ENCODE data around the gene PREPL.

DNA sequence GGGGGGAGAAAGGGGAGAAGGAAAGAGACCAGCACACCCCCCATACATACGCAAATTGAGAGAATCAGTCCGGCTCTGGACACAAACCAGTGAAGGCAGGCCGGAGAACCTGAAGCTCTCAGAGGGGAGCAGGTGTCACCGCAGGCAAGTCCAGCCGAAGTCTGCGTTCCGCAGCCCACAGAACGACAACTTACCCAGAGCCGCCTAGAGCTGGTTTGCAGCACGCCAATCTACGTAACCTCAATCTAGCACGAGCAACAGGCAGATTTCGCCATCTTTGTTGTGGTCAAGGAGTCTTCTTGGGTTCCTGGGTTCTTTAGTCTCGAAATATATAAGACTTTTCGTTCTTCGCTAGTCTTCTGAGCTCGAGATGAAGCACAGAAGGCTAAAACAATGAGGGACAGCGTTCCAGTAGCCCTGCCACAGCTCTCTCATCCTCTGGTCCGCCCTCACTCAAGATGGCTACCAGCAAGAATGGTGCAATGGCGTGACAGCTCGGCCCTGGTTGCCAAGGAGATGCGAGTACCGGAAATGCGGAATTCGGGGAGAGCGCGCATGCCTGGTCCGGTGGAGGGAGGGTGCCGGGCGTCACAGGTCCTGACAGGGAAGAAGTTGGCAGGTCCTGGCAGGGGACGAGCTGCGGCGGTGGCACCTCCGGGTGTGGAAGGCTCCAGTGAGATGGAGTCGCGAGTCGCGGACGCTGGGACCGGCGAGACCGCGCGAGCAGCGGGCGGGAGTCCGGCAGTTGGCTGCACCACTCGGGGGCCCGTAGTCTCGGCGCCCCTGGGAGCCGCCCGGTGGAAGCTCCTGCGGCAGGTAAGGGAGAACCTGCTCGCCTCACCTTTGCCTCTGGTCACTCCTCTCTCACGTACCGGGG lies at the start of gene PREPL, which contains the start of gene CAMKMT:
- TF ChIP-seq, protein P1, sequence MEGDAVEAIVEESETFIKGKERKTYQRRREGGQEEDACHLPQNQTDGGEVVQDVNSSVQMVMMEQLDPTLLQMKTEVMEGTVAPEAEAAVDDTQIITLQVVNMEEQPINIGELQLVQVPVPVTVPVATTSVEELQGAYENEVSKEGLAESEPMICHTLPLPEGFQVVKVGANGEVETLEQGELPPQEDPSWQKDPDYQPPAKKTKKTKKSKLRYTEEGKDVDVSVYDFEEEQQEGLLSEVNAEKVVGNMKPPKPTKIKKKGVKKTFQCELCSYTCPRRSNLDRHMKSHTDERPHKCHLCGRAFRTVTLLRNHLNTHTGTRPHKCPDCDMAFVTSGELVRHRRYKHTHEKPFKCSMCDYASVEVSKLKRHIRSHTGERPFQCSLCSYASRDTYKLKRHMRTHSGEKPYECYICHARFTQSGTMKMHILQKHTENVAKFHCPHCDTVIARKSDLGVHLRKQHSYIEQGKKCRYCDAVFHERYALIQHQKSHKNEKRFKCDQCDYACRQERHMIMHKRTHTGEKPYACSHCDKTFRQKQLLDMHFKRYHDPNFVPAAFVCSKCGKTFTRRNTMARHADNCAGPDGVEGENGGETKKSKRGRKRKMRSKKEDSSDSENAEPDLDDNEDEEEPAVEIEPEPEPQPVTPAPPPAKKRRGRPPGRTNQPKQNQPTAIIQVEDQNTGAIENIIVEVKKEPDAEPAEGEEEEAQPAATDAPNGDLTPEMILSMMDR (IDR thresholded peaks at IDR 0.05): peak in 2 of 7 experiments; percentile 6 to 15
- TF ChIP-seq POLR2A (IDR thresholded peaks at IDR 0.05): peak; percentile 67 to 93 (median 93)
